NOMO-1 treated with DMSO at 0.1 percent for 48 hours (cell line): ENCODE measurements around the gene C9orf50.

Source experiments
- DNase-seq: peaks from one replicate; lab custom pipeline; 2025; ENCODE audit not compliant: unreplicated experiment; lab: John Stamatoyannopoulos, UW

The C9orf50 gene

DNA sequence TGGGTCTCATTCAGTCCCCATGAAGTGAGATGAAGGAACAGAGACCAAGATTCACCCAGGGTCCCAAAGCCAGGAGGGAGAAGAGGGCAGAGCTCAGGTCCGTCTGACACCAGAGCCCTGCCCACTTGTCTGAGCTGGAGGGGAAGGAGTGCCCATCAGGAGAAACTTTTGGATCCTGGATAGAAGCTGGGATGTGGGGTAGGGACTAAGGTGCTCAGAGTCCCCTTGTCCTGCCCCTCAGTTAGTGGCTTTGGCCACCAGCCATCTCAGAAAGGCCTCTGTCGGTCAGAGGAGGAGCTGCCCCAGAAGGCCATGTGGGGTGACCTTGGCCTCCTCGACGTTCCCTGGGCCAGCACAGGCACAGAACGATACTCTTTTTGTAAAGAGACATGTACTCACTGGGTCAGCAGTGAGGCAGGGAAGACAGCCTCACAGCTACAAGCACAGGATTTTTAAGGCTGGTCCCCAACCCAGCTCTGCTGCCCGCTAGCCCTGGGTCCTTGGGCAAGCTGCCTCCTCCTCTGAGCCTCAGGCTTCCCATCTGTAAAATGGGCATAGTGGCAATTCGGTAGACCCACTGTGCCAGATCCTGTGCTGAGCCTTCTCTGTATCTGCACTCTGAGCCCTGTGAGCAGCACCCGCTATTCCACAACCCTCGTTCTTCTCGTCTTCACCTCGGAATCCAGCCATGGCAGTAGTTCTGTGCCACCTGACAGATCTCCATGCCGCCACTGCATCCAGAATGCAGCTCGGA, 49.4 kb downstream of the C9orf50 start:
- no peak for DNase-seq

DNA sequence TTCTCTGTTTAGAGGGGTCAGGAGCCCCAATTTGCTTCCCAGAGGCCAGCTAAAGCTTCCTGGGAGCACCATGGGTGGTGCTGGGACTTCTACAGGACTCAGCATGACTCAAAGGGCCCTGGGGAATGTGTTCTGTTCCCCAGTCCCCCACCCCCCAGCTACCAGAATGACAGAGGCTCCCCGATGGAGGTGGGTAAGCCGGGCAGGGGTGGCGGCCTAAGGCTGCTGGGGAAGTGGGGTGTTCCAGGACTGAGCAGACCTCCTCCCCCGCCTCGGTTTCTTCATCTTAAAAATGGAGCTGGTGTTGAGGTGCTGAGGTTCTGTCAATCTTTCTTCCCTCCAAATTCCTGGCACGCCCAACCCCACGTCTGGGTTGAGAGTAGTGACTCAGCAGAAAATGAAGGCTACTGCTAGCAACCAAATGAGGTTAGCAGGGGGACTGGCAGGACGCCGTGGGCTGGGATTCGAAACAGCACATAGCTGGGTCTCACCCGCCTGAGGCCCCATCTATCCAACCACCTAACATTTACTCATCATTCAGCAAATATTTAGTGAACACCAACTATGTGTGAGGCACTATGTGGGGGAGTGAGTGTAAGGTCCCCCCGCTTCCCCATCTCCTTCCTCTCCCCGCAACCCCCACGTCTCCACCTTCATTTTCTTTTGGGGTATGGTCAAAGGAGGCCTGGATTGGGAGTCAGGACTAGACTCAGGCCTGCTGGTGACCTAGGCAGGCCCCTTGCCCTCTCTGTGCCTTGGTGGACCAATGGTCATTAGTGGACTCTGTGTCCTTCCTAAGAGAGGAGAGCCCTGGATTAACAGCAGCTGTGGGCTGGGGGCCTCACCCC, 50.2 kb downstream of the C9orf50 start:
- peak; percentile 31 for DNase-seq

DNA sequence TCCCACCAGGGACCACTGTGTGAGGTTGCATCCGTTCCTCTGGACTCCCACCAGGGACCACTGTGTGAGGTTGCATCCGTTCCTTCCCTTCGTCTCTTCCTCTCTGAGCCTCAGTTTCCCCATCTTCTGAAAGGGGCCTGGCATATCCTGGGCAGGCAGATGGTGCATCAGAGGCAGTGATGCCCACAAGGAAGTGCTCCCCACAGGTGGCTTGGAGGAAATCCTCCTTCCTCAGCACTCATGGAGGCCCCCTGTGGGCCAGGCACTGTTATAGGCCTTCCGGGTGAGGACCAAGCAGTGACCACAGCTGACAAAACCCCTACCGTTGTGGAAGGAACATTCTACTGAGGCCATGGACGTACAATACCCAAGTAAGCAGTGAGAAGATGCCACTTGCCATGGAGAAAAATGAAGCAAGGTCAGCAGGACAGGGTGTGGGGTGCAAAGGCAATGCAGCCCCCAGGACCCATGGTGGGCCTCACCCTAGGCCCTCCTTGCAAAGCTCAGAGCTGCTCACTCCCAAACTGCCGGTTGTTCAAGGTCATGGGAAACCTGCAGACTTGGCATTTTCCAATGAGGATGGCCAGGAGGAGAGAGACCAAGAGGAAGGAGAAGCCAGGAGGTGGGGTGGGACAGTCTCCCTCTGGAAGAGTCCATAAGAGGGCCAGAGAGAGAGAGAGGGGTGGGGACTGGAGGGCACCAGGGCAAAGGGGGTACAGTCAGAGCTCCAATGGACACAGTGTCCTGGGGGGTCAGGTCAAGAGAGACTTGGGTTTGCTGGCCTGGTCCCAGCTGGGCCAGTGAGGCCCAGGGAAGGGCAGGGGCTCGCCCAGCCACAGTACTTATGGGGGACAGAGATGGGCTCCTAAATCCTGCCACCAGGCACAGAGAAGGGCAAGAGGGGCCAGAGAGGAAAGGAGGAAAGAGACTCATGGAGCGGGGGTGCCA, 51.1 kb downstream of the C9orf50 start:
- DNase-seq: no peak

DNA sequence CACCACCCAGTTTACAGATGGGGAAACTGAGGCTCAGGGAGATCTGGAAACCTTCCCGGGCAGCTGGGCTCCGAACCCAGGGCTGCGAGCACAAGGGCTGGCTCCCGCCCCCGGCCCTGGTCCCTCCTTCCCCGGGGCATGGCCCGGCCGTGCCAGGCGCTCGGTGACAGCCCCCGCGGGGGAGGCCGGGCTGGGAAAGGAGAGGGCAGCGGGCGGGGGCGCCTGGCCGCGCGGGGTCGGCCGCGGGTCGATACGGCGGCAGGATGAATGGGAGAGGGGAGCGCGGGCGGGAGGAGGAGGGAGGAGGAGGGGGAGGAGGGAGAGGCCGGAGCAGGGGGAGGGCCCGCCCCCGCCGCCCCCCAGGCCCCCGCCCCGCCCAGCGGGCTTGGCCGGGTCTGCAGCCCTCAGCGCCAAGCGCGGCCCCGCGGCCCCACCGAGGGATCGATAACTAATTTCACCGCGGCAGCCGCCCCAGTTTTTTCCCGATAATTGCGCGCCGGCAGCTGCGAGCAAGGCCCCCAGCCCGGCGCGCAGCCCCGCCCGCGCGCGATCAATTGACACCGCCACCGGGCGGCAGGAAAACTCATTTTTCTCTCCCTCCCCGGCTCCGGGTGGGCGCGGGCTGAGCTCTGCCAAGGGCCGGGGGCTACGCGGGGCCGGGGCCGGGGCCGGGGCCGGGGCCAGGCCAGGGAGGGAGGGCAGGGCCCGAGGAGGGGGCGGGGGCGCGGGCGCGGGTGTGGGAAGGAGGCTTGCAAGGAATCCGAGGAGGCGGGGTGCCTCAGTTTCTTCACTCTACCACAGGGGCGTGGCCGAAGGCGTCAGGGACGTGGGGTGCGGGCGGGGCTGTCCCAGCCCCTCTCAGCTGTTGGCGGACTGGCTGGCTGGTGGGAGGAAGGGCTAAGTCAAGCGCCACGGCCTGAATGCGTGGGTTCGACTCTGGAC, 52.1 kb downstream of the C9orf50 start:
- DNase-seq: no peak

DNA sequence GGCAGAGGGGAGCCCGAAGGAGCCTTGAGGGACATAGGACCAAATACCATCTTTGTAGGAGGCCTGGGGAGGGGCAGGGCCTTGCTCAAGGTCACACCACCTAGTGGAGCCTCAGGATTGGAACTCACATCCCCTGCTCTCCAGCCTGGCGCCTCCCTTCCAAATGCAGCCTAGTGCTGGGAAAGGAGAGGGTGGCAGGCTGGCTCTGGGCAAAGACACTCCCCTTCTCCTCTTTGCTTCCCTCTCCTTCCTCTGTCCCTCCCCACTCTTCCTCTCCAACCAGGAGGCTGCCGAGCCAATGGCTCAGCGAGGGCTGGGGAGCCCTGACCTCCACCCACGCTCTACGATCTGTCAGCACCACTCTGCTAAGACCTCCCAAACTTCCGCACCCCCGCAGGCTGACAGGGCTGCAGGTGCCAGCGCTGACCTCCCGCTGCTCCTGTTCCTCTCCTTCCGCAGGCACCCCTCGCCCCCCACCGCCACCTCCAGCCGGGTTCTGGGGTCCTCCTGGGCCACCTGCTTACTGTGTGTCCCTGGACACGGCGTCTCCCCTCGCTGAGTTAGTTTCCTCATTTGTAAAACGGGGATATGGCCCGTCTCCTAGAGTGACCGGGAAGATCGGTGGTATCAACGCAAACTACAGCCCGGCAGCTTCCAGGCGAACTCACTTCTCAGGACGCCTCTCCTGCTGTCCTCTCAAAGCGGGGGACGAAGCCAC, 52.9 kb downstream of the C9orf50 start:
- DNase-seq: no peak

DNA sequence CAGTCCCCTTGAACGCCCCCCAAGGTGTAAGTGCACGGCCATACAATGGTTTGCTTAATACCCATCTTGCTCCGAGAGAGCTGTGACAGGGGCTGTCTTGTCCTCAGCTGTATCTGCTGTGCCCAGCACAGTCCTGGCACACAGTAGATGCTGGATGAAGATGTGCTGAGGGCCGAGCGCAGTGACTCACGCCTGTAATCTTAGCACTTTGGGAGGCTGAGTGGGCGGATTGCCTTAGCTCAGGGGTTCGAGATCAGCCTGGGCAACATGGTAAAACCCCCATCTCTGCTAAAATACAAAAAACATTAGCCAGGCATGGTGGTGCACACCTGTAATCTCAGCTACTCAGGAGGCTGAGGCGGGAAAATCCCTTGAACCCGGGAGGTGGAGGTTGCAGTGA, 53.6 kb downstream of the C9orf50 start:
- no peak for DNase-seq

DNA sequence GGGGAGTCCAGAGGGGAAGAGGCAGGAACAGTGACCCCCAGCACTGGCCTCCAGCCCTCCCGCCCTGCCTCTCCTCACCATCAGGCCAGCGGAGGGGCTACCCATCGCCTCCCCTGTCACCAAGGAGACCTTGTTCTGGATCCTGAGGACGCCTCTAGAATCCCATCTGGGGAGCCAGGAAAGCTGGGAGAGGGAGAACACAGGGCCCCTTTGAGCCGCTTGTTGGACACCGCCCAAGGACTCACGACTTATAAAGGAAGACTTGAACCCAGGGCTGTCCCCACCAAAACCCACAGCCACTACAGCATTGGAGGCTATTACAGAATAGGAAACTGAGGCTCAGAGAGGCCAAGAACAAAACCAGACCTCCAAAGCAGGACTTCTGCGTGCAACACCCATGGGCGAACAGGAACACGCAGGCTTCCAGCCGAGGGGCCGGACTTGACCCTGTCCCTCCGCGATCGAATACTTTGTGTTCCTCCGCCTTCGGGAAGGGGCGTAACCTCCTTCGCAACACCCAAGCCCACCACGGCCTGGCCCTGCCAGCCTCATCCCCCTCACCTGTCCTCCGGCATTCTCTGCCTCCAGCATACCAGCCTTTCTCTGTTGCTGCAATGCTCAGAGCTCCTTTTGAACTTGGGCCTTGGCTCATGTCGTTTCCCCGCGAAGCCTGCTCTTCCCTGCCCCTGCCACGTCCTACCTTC, 54.2 kb downstream of the C9orf50 start:
- DNase-seq: no peak

DNA sequence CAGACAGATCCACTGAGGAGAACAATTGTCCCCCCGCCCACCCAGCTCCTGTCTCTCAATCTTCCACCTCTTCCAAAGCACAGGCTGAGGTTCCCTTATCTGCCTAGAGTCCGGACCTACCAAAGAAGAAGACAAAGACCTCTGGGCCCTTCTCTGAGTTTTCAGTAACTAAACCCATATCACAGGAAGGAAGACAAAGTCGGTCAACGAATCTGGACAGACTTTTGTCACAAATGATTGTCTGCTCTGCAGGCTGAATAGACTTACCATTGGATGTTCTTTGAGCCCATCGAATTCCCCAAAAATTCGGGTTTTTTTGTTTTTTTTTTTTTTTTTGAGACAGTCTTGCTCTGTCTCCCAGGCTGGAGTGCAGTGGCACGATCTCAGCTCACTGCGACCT, 58.0 kb downstream of the C9orf50 start:
- DNase-seq: no peak

DNA sequence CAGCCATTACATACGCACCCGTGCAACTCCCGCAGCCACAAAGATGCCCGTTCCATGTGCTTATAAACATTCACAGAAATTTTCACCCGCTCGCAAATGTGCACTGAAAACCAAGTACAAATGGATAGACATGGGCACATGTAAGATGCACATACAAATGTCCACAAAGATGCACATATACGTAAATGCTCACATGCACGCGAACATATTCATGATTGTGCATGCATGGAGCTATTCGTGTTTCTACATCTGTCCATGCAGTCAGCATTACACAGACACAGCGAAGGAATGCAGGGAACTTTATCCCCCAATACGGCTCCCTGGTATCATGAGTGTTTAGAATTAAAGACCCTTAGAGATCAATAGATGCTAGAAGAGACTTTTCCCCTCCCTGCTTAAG, 58.4 kb downstream of the C9orf50 start:
- DNase-seq: no peak
